ENCODE results near the gene PXT1. TPM values are rescaled to one million over a fixed set of nuclear protein-coding genes. Genes with fewer than 3 reads are reported as not detected.
"Not testable (repeated sequence)": the region's sequence is repeated elsewhere in the genome, so short reads cannot be mapped to it uniquely, and the experiment has no call there.

The PXT1 gene
- total RNA-seq, 1 donor from 2014 or later: not detected

GRCh38 chr6:36368921-36369865, 73.5 kb downstream of the PXT1 start:
- Histone ChIP-seq H3K4me1 (no peaks in the 10 kb centered on the region), H3K36me3 (no peaks in the 10 kb centered on the region), H3K9me3 (replicated peaks) (no peaks in the 10 kb centered on the region), H3K27me3 (ENCODE audit: low read depth) (peaks cover 31% of the 10 kb centered on the region), H3K4me3 (no peak overlapping the region), H3K27ac (replicated peaks) (no peak overlapping the region)
- no peak for TF ChIP-seq CTCF (IDR thresholded peaks at IDR 0.05; ENCODE audit: borderline replicate concordance)
- DNase-seq: no peak
- intact Hi-C loops (cut with micrococcal nuclease): no loop called here

GRCh38 chr6:36368421-36368820, 74.2 kb downstream of the PXT1 start:
- intact Hi-C loops (cut with micrococcal nuclease): no loop called here
- no peak overlapping the region for H3K27ac ChIP-seq (replicated peaks)

GRCh38 chr6:36367743-36368142, 74.9 kb downstream of the PXT1 start:
- no peaks in the 10 kb centered on the region for H3K36me3 ChIP-seq
- no peak overlapping the region for H3K27ac ChIP-seq (replicated peaks)
- DNase-seq: no peak
- TF ChIP-seq CTCF (IDR thresholded peaks at IDR 0.05; ENCODE audit: borderline replicate concordance): no peak
- intact Hi-C loops (cut with micrococcal nuclease): no loop called here
- H3K27me3 ChIP-seq (ENCODE audit: low read depth): peaks cover 18% of the 10 kb centered on the region
- no peaks in the 10 kb centered on the region for H3K9me3 ChIP-seq (replicated peaks)
- no peak overlapping the region for H3K4me3 ChIP-seq
- H3K4me1 ChIP-seq: no peaks in the 10 kb centered on the region

More at GRCh38 chr6:36368421-36368820, 74.2 kb downstream of the PXT1 start:
- DNase-seq: no peak
- H3K4me1 ChIP-seq: no peaks in the 10 kb centered on the region
- peaks cover 25% of the 10 kb centered on the region for H3K27me3 ChIP-seq (ENCODE audit: low read depth)
- H3K4me3 ChIP-seq: no peak overlapping the region
- H3K36me3 ChIP-seq: no peaks in the 10 kb centered on the region
- no peaks in the 10 kb centered on the region for H3K9me3 ChIP-seq (replicated peaks)
- TF ChIP-seq CTCF (IDR thresholded peaks at IDR 0.05; ENCODE audit: borderline replicate concordance): no peak

- H3K36me3 ChIP-seq: no peaks in the 10 kb centered on the region
- intact Hi-C loops (cut with micrococcal nuclease): no loop called here
- peaks cover 16% of the 10 kb centered on the region for H3K27me3 ChIP-seq (ENCODE audit: low read depth)
- no peak overlapping the region for H3K27ac ChIP-seq (replicated peaks)
- no peak for TF ChIP-seq CTCF (IDR thresholded peaks at IDR 0.05; ENCODE audit: borderline replicate concordance)
- H3K4me1 ChIP-seq: peaks cover 9% of the 10 kb centered on the region
- DNase-seq: no peak
- no peak overlapping the region for H3K4me3 ChIP-seq
- H3K9me3 ChIP-seq (replicated peaks): no peaks in the 10 kb centered on the region
Measured at GRCh38 chr6:36364669-36365479, 77.8 kb downstream of the PXT1 start.

GRCh38 chr6:36364061-36364635, 78.5 kb downstream of the PXT1 start:
- H3K27ac ChIP-seq (replicated peaks); DNase-seq; intact Hi-C loops (cut with micrococcal nuclease); H3K9me3 ChIP-seq (replicated peaks); H3K36me3 ChIP-seq; H3K4me3 ChIP-seq: not testable (repeated sequence)
- peaks cover 16% of the 10 kb centered on the region for H3K27me3 ChIP-seq (ENCODE audit: low read depth)
- H3K4me1 ChIP-seq: peaks cover 14% of the 10 kb centered on the region

- H3K27ac ChIP-seq (replicated peaks); H3K4me3 ChIP-seq; H3K36me3 ChIP-seq; H3K9me3 ChIP-seq (replicated peaks); intact Hi-C loops (cut with micrococcal nuclease); DNase-seq: not testable (repeated sequence)
- peaks cover 16% of the 10 kb centered on the region for H3K27me3 ChIP-seq (ENCODE audit: low read depth)
- H3K4me1 ChIP-seq: peaks cover 22% of the 10 kb centered on the region
Measured at GRCh38 chr6:36363371-36363752, 79.3 kb downstream of the PXT1 start.
